Activated CD8-positive, alpha-beta memory T cell treated with anti-CD3 and anti-CD28 coated beads, Interleukin-2, amount 10 ng/mL, durations not matched to agents 7 days and 5 days (primary cell): ENCODE results near the gene CPNE7. TPM values are rescaled to one million over a fixed set of nuclear protein-coding genes. Genes with fewer than 3 reads are reported as not detected.
A peak's percentile ranks its signal among the peaks of the same experiment; 100 is the strongest.

Experiments used
- ATAC-seq: fragments of 150-1000 bp; cut with Tn5 transposase; one replicate; pipeline ENCODE4 v1.10.0; 2021; ENCODE audit warnings: moderate library complexity
- CTCF ChIA-PET: fragments of 350-600 bp; sonication (Branson Sonifier 250); formaldehyde crosslinking; loops from one replicate; lab custom pipeline; 2021; ENCODE audit warnings: antibody characterized with exemption; lab: Charles Lee
- DNase-seq: peaks from one replicate; pipeline ENCODE4 v3.0.0-alpha.2; 2020
- H3K27ac Mint-ChIP-seq: one replicate; pipeline ENCODE4 v1.8.0; 2021; ENCODE audit warnings: mild to moderate bottlenecking, mixed read lengths
- H3K27me3 Mint-ChIP-seq: one replicate; pipeline ENCODE4 v1.8.0; 2021; ENCODE audit warnings: mixed read lengths
- H3K36me3 Mint-ChIP-seq: one replicate; pipeline ENCODE4 v1.8.0; 2021; ENCODE audit warnings: mild to moderate bottlenecking, mixed read lengths
- H3K4me1 Mint-ChIP-seq: one replicate; pipeline ENCODE4 v1.8.0; 2021; ENCODE audit warnings: mixed read lengths
- H3K4me3 Mint-ChIP-seq: one replicate; pipeline ENCODE4 v1.8.0; 2021; ENCODE audit warnings: mild to moderate bottlenecking, moderate library complexity, mixed read lengths
- H3K9me3 Mint-ChIP-seq: one replicate; pipeline ENCODE4 v1.8.0; 2022; ENCODE audit warnings: low read depth, mixed read lengths
- total RNA-seq, 2 experiments: library from RNA; stranded (reverse); gene quantifications; one replicate each; pipeline ENCODE4 v1.2.3, GENCODE V29; 2021

The CPNE7 gene
- total RNA-seq, 2 experiments from 2014 or later: 0.38 to 3.1 TPM

DNA sequence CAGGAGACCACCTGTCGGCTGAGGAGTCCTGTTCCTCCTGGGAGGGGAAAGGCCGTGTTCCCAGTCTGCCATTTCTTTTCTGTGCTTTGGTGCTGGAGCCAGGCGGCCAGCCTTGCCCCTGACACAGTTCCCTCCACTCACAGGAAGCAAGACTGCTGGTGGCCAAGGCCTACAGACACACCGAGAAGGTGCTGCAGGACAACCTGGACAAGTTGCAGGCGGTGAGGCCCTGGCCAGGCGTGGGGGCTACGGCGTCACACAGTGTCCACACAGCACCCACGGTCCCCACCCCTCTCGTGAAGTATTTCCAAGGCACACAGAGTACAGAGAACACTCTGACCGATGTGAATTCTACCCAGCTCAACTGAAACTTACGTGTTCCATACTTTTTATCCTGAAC, 21.2 kb upstream of the CPNE7 start:
- no peak for ATAC-seq
- Mint-ChIP-seq H3K4me1 (peaks cover 21% of the 10 kb centered on the region), H3K36me3 (peaks cover 6% of the 10 kb centered on the region), H3K27me3 (no peaks in the 10 kb centered on the region), H3K27ac (no peak overlapping the region), H3K4me3 (no peak overlapping the region), H3K9me3 (no peaks in the 10 kb centered on the region)
- DNase-seq: no peak
- CTCF ChIA-PET: interaction anchor here (1.0 kb wide), 1 partner anchor 244 kb away, joined by 3 read pairs; no protein-coding TSS in a partner anchor

DNA sequence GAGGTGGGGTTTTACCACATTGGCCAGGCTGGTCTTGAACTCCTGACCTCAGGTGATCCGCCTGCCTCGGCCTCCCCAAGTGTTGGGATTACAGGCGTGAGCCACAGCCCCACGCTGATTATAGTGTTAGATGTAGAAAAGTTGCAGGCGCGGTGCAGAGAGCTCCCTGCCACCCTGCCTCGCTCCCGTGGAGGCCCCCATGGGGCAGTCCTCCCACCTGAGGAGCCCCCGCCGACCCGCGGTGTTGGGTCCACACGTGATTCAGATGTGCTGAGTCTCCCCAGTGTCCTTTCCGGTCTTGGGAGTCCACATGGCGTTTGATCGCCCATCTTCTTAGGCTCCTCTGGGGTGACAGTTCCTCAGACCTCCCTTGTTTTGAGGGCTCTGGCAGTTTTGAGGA, 20.3 kb upstream of the CPNE7 start:
- ATAC-seq (no peak), DNase-seq (no peak)
- Mint-ChIP-seq H3K27ac (no peak overlapping the region), H3K4me3 (no peak overlapping the region), H3K4me1 (peaks cover 26% of the 10 kb centered on the region), H3K36me3 (peaks cover 6% of the 10 kb centered on the region), H3K27me3 (no peaks in the 10 kb centered on the region), H3K9me3 (no peaks in the 10 kb centered on the region)
- CTCF ChIA-PET: interaction anchor here (1.0 to 1.4 kb wide), 2 partner anchors 222 to 245 kb away, joined by 3 read pairs; no protein-coding TSS in a partner anchor

DNA sequence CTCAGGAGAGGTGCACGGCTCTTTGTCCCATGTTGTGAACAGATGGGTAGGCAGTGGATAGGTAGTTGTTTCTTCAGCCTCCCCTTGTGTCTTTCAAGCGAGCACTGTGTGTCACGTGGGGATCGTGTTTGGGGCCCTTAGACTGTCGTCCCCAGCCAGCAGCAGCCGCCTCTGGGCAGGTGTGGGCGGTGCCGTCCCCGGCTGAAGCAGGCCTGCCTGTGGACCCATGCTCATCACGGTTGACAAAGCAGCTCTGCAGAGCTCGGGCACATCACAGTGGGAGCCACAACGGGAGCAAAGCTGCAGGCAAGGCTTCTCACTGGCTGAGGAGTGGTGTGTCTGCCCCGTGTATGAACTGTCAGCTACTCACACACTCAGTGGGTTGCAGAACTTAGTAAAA, 19.8 kb upstream of the CPNE7 start:
- ATAC-seq: no peak
- no peaks in the 10 kb centered on the region for H3K9me3 Mint-ChIP-seq
- no peak overlapping the region for H3K4me3 Mint-ChIP-seq
- H3K27ac Mint-ChIP-seq: no peak overlapping the region
- H3K27me3 Mint-ChIP-seq: no peaks in the 10 kb centered on the region
- H3K4me1 Mint-ChIP-seq: peaks cover 26% of the 10 kb centered on the region
- H3K36me3 Mint-ChIP-seq: peaks cover 6% of the 10 kb centered on the region
- CTCF ChIA-PET: interaction anchor here (1.0 to 2.0 kb wide), 3 partner anchors 46 to 315 kb away, joined by 3 to 9 read pairs (median 3); no protein-coding TSS in a partner anchor
- no peak for DNase-seq

DNA sequence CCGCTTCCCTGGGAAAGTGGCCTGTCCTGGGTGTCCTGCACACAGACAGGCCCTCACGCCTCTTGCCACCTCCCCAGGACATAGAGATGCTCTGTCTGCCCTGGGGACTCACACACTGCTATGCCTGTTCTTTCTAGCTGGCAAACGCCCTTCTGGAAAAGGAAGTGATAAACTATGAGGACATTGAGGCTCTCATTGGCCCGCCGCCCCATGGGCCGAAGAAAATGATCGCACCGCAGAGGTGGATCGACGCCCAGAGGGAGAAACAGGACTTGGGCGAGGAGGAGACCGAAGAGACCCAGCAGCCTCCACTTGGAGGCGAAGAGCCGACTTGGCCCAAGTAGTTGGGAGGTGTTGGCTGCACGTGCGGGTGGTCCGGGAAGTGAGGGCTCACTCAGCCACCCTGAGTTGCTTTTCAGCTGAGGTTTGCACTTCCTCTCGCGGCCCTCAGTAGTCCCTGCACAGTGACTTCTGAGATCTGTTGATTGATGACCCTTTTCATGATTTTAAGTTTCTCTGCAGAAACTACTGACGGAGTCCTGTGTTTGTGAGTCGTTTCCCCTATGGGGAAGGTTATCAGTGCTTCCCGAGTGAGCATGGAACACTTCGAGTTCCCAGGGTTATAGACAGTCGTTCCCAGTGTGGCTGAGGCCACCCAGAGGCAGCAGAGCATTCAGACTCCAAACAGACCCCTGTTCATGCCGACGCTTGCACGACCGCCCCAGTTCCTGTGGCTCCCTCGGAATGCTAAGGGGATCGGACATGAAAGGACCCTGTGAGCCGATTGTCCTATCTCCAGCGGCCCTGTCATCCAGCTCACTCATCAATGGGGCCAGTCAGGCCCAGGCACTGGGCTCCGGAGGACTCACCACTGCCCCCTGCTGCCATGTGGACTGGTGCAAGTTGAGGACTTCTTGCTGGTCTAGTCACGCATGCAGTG, 18.5 kb upstream of the CPNE7 start:
- ATAC-seq (peak; percentile 46), DNase-seq (peak; percentile 91)
- Mint-ChIP-seq H3K27me3 (no peaks in the 10 kb centered on the region), H3K4me3 (no peak overlapping the region), H3K9me3 (no peaks in the 10 kb centered on the region), H3K27ac (peak overlapping the region; percentile 67), H3K4me1 (peaks cover 31% of the 10 kb centered on the region), H3K36me3 (peaks cover 15% of the 10 kb centered on the region)
- CTCF ChIA-PET: interaction anchor here (0.9 to 2.0 kb wide), 11 partner anchors 8 to 316 kb away, joined by 3 to 11 read pairs (median 4); no protein-coding TSS in a partner anchor

DNA sequence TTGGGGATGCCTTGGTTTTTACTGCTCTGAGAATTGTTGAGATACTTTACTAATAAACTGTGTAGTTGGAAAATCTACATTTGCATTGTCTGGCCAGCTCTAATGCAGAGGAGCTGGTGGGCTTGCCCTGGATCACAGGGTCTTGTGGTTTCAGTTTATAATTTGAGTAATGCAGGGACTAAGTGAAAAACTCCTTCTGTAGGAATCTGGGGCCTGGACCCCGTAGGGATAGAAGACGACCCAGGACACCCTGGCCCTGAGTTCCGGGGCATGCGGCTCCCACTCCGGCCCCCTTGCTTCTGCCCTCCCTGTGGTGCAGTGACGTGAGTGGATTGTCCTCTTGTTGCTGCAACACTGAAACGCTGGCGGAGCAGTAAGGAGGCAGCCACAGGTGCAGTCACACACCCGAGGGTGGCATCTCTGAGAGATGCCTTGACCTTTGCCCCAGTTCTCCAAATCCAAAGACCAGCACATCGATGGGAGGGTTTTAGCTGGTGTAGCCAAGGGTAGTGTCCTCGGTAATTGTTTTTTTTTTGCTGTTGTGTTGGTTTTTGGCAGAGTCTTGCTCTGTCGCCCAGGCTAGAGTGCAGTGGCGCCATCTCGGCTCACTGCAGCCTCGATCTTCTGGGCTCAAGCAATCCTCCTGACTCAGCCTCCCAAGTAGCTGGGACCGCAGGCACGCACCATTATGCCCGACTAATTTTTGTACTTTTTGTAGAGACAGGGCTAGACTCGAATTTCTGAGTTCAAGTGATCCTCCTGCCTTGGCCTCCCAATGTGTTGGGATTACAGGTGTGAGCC, 17.7 kb upstream of the CPNE7 start:
- CTCF ChIA-PET: interaction anchor here (0.9 to 2.3 kb wide), 9 partner anchors 9 to 317 kb away, joined by 3 to 11 read pairs (median 4); partner anchors contain the start of gene SPG7
- DNase-seq (no peak), ATAC-seq (no peak)
- H3K27me3 Mint-ChIP-seq: no peaks in the 10 kb centered on the region
- peaks cover 39% of the 10 kb centered on the region for H3K4me1 Mint-ChIP-seq
- peak overlapping the region; percentile 67 for H3K27ac Mint-ChIP-seq
- peaks cover 24% of the 10 kb centered on the region for H3K36me3 Mint-ChIP-seq
- H3K9me3 Mint-ChIP-seq: no peaks in the 10 kb centered on the region
- no peak overlapping the region for H3K4me3 Mint-ChIP-seq

DNA sequence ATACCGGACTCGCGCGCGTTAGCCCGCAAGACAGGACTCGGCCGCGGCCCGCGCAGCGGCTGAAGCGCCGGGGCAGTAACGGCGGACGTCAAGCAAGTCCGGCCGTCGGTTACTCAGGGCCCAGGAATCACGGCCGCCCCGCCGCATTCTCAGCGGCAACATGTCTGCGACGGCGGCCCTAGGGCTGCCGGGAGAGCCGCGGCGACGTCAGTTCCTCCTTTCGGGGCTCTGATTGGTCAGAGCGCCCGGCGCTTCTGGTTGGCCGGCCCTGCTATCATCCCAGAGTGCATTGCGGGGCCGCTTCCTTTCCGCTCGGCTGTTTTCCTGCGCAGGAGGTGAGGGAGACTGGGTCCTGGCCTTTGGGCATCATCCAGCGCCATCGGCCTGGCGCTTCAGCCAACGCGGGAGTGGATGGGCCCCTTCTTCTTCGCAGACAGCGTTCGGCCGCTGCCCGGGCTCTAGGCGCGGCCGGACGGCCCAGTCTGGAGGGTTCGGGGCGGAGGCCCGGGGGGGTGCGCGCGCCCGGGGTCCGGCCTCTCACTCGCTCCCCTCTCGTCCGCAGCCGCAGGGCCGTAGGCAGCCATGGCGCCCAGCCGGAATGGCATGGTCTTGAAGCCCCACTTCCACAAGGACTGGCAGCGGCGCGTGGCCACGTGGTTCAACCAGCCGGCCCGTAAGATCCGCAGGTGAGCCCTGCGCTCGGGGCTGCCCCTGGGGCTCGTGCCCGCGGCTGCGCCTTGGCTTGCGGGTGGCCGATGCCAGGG, 15.0 kb upstream of the CPNE7 start, which contains the start of gene RPL13:
Gene RPL13, plus strand, starts transcription at position 305 of the 764 bp plus-strand sequence. Its CDS starts 278 bp downstream, at position 583.
- CTCF ChIA-PET: interaction anchor here (2.3 kb wide), 1 partner anchor 52 kb away, joined by 7 read pairs; the partner anchor contains the start of gene SPG7
- Mint-ChIP-seq H3K9me3 (no peaks in the 10 kb centered on the region), H3K27ac (peak within 1 kb of the TSS; percentile 95), H3K4me3 (peak within 1 kb of the TSS; percentile 87), H3K36me3 (peaks cover 43% of the 10 kb centered on the region), H3K27me3 (no peaks in the 10 kb centered on the region), H3K4me1 (peaks cover 65% of the 10 kb centered on the region)
- peak; percentile 94 for ATAC-seq
- peak; percentile 97 for DNase-seq

DNA sequence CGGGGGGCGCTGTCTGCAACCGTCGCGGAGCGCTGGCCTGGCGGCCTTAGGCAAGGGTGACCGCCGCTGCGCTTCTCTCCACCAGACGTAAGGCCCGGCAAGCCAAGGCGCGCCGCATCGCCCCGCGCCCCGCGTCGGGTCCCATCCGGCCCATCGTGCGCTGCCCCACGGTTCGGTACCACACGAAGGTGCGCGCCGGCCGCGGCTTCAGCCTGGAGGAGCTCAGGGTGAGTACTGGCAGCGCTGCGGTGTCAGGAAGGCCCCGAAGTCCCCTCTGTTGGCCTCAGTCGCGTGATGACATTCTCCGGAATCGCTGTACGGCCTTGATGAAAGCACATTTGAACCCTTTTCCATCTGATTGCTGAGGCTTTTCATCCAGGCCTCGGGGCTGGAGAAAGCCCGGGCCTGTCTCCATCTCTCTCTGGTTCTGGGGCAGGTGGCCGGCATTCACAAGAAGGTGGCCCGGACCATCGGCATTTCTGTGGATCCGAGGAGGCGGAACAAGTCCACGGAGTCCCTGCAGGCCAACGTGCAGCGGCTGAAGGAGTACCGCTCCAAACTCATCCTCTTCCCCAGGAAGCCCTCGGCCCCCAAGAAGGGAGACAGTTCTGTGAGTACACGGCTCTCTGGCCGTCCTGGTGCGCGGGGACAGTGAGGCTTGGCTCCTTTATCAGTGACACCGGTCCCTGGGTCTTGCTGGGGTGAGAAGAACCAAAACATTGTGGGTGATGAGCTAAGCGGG, 14.2 kb upstream of the CPNE7 start:
- no peak for DNase-seq
- no peak for ATAC-seq
- H3K36me3 Mint-ChIP-seq: peaks cover 40% of the 10 kb centered on the region
- H3K4me3 Mint-ChIP-seq: peak overlapping the region; percentile 87
- CTCF ChIA-PET: interaction anchor here (1.1 to 2.0 kb wide), 2 partner anchors 139 to 228 kb away, joined by 3 to 5 read pairs; no protein-coding TSS in a partner anchor
- peak overlapping the region; percentile 89 for H3K27ac Mint-ChIP-seq
- H3K4me1 Mint-ChIP-seq: peaks cover 70% of the 10 kb centered on the region
- no peaks in the 10 kb centered on the region for H3K9me3 Mint-ChIP-seq
- no peaks in the 10 kb centered on the region for H3K27me3 Mint-ChIP-seq

DNA sequence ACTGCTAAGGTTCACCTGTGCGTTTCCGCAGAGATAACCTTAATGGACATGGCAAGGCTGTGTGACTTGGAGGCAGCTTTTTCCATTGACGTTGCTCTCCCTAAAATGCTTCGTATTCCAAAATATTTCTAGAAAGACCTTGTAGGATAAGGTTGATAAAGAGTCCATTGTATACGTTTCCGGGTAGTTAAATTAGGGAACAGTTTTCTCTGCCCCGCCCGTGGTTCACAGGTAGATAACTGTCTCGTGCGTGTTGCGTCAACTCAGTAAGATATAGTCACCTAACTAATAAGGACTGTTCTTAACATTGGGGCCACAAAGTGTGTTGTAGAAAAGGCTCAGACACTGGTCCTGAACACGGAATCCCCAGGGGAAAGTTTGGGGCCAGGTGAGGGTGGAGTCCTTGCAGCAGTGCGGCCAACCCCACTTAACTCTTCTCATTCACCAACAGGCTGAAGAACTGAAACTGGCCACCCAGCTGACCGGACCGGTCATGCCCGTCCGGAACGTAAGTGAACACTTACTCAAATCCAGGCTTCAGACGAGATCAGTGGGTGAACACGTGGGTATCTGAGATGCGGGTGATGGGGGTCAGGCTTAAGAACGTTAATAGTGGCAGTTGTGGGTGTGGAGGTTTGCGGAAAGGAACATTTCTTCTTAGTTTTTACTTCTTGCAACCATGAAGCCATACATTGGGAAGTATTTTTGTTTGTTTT, 13.5 kb upstream of the CPNE7 start:
- H3K27ac Mint-ChIP-seq: peak overlapping the region; percentile 89
- no peak for DNase-seq
- peaks cover 39% of the 10 kb centered on the region for H3K36me3 Mint-ChIP-seq
- no peak for ATAC-seq
- peak overlapping the region; percentile 87 for H3K4me3 Mint-ChIP-seq
- no peaks in the 10 kb centered on the region for H3K9me3 Mint-ChIP-seq
- H3K27me3 Mint-ChIP-seq: no peaks in the 10 kb centered on the region
- CTCF ChIA-PET: interaction anchor here (1.1 to 2.0 kb wide), 2 partner anchors 138 to 229 kb away, joined by 3 to 5 read pairs; no protein-coding TSS in a partner anchor
- peaks cover 64% of the 10 kb centered on the region for H3K4me1 Mint-ChIP-seq

DNA sequence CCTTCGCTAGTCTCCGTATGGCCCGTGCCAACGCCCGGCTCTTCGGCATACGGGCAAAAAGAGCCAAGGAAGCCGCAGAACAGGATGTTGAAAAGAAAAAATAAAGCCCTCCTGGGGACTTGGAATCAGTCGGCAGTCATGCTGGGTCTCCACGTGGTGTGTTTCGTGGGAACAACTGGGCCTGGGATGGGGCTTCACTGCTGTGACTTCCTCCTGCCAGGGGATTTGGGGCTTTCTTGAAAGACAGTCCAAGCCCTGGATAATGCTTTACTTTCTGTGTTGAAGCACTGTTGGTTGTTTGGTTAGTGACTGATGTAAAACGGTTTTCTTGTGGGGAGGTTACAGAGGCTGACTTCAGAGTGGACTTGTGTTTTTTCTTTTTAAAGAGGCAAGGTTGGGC, 12.6 kb upstream of the CPNE7 start:
- Mint-ChIP-seq H3K9me3 (no peaks in the 10 kb centered on the region), H3K36me3 (peaks cover 39% of the 10 kb centered on the region), H3K4me3 (peak overlapping the region; percentile 87), H3K27me3 (no peaks in the 10 kb centered on the region), H3K4me1 (peaks cover 55% of the 10 kb centered on the region), H3K27ac (no peak overlapping the region)
- no peak for ATAC-seq
- no peak for DNase-seq
- CTCF ChIA-PET: interaction anchor here (1.3 to 2.0 kb wide), 2 partner anchors 137 to 297 kb away, joined by 3 to 5 read pairs; no protein-coding TSS in a partner anchor

DNA sequence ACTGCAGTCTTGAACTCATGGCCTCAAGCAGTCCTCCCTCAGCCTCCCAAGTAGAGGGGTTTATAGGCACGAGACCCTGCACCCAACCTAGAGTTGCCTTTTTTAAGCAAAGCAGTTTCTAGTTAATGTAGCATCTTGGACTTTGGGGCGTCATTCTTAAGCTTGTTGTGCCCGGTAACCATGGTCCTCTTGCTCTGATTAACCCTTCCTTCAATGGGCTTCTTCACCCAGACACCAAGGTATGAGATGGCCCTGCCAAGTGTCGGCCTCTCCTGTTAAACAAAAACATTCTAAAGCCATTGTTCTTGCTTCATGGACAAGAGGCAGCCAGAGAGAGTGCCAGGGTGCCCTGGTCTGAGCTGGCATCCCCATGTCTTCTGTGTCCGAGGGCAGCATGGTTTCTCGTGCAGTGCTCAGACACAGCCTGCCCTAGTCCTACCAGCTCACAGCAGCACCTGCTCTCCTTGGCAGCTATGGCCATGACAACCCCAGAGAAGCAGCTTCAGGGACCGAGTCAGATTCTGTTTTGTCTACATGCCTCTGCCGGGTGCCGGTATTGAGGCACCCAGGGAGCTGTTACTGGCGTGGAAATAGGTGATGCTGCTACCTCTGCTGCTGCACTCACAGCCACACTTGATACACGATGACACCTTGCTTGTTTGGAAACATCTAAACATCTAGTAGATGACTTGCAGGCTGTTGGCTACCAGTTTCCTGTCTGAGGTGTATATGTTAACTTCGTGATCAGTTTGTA, 11.7 kb upstream of the CPNE7 start:
- Mint-ChIP-seq H3K36me3 (peaks cover 39% of the 10 kb centered on the region), H3K9me3 (no peaks in the 10 kb centered on the region), H3K4me1 (peaks cover 55% of the 10 kb centered on the region), H3K27me3 (no peaks in the 10 kb centered on the region), H3K27ac (peak overlapping the region; percentile 57), H3K4me3 (no peak overlapping the region)
- DNase-seq (no peak), ATAC-seq (no peak)
- CTCF ChIA-PET: interaction anchor here (1.3 kb wide), 1 partner anchor 296 kb away, joined by 3 read pairs; no protein-coding TSS in a partner anchor
